Stimulated activated CD8-positive, alpha-beta memory T cell treated with anti-CD3 and anti-CD28 coated beads, Interleukin-2, amount 100 ng/mL, for 1 hour (primary cell): ENCODE measurements around the gene OR1L6.

ENCODE experiments used
- DNase-seq, 2 donors: peaks; one replicate each; pipeline ENCODE4 v3.0.0-alpha.2; 2020; ENCODE audit warnings: low read depth in 2 of 2

The OR1L6 gene

GRCh38 chr9:122742003-122742402 lies at the start of gene OR1L6:
Gene OR1L6, plus strand, starts transcription at chr9:122742303. Its CDS starts 7,545 bp downstream, at chr9:122749848.
- no peak for DNase-seq

- DNase-seq, result no peak
Measured at GRCh38 chr9:122695696-122696095, 46.4 kb upstream of the OR1L6 start.

- DNase-seq, result no peak
Measured at GRCh38 chr9:122718038-122718437, 24.1 kb upstream of the OR1L6 start.

GRCh38 chr9:122719218-122719617 lies 22.9 kb upstream of the OR1L6 start:
- DNase-seq, result no peak

- DNase-seq, result no peak
Measured at GRCh38 chr9:122723690-122724089, 18.4 kb upstream of the OR1L6 start, which contains the start of gene OR1L4. Gene OR1L4, plus strand, starts transcription at chr9:122723990. Its CDS starts 0 bp downstream, at chr9:122723990.

- DNase-seq, result no peak
Measured at GRCh38 chr9:122754825-122755224, 12.7 kb downstream of the OR1L6 start.

- DNase-seq, result no peak
Measured at GRCh38 chr9:122767817-122768216, 25.7 kb downstream of the OR1L6 start.

- DNase-seq, result no peak
Measured at GRCh38 chr9:122777052-122777451, 34.9 kb downstream of the OR1L6 start.

GRCh38 chr9:122777935-122778627 lies 36.0 kb downstream of the OR1L6 start:
- DNase-seq, result no peak

- no peak for DNase-seq
Measured at GRCh38 chr9:122779181-122779580, 37.1 kb downstream of the OR1L6 start.

GRCh38 chr9:122780026-122780425 lies 37.9 kb downstream of the OR1L6 start:
- DNase-seq, result no peak

GRCh38 chr9:122781671-122782070 lies 39.6 kb downstream of the OR1L6 start:
- DNase-seq, result no peak

- no peak for DNase-seq
Measured at GRCh38 chr9:122785269-122785668, 43.2 kb downstream of the OR1L6 start.

- DNase-seq, result no peak
Measured at GRCh38 chr9:122786338-122786737, 44.2 kb downstream of the OR1L6 start.

- no peak for DNase-seq
Measured at GRCh38 chr9:122788831-122789230, 46.7 kb downstream of the OR1L6 start, which contains the start of gene OR5C1. Gene OR5C1, plus strand, starts transcription at chr9:122788933. Its CDS starts 0 bp downstream, at chr9:122788933.

- DNase-seq, result no peak
Measured at GRCh38 chr9:122789256-122790046, 47.3 kb downstream of the OR1L6 start.

- no peak for DNase-seq
Measured at GRCh38 chr9:122791872-122792669, 50.0 kb downstream of the OR1L6 start.

GRCh38 chr9:122797316-122798063 lies 55.4 kb downstream of the OR1L6 start:
- DNase-seq, result no peak
